Measurements from ENCODE around the gene CCDC40. TPM values are rescaled to one million over a fixed set of nuclear protein-coding genes. Genes with fewer than 3 reads are reported as not detected.

Gene CCDC40
- total and polyA plus RNA-seq, 2 experiments from 2014 or later: 2.4 to 3.0 TPM

DNA sequence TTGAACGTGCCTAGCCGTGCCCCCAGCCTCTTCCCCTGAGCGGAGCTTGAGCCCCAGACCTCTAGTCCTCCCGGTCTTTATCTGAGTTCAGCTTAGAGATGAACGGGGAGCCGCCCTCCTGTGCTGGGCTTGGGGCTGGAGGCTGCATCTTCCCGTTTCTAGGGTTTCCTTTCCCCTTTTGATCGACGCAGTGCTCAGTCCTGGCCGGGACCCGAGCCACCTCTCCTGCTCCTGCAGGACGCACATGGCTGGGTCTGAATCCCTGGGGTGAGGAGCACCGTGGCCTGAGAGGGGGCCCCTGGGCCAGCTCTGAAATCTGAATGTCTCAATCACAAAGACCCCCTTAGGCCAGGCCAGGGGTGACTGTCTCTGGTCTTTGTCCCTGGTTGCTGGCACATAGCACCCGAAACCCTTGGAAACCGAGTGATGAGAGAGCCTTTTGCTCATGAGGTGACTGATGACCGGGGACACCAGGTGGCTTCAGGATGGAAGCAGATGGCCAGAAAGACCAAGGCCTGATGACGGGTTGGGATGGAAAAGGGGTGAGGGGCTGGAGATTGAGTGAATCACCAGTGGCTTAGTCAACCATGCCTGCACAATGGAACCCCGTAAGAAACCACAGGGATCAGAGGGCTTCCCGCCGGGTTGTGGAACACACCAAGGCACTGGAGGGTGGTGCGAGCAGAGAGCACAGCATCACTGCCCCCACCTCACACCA lies 65.7 kb downstream of the CCDC40 start:
- no peak overlapping the region for H3K27ac ChIP-seq
- H3K4me1 ChIP-seq (ENCODE audit: insufficient read depth): peaks cover 5% of the 10 kb centered on the region
- no peaks in the 10 kb centered on the region for H3K27me3 ChIP-seq (replicated peaks; ENCODE audit: insufficient read depth)
- TF ChIP-seq EZH2 (IDR thresholded peaks at IDR 0.05; ENCODE audit: insufficient read depth, poor library complexity, severe bottlenecking) (no peak), EZH2phosphoT487 (IDR thresholded peaks at IDR 0.05; ENCODE audit: insufficient read depth, low read depth) (no peak)
- in situ Hi-C loops (cut with MboI): no loop called here
- no peaks in the 10 kb centered on the region for H3K79me2 ChIP-seq (ENCODE audit: insufficient read depth)
- H3K9me2 ChIP-seq (ENCODE audit: insufficient read depth): no peaks in the 10 kb centered on the region
- peak overlapping the region; percentile 83 for H3K4me2 ChIP-seq (ENCODE audit: unreplicated experiment)
- no peaks in the 10 kb centered on the region for H3K36me3 ChIP-seq (ENCODE audit: low read depth)
- no peaks in the 10 kb centered on the region for H3K9me3 ChIP-seq (ENCODE audit: low read depth)
- no peaks in the 10 kb centered on the region for H4K20me1 ChIP-seq (ENCODE audit: insufficient read depth)
- peak overlapping the region; percentile 87 for H3K4me3 ChIP-seq
- 27 to 30% methylated on average over 21 of the region's 21 CpGs for WGBS, 2 experiments (ENCODE audit: low coverage in 1 of 2, low lambda C conversion rate in 2 of 2, missing lambda C conversion rate in 2 of 2)
- peak overlapping the region; percentile 83 for H3K9ac ChIP-seq
- H3F3A ChIP-seq (ENCODE audit: insufficient read depth): no peaks in the 10 kb centered on the region
- peak overlapping the region; percentile 94 for H2AFZ ChIP-seq
- DNase-seq: peak; percentile 51

DNA sequence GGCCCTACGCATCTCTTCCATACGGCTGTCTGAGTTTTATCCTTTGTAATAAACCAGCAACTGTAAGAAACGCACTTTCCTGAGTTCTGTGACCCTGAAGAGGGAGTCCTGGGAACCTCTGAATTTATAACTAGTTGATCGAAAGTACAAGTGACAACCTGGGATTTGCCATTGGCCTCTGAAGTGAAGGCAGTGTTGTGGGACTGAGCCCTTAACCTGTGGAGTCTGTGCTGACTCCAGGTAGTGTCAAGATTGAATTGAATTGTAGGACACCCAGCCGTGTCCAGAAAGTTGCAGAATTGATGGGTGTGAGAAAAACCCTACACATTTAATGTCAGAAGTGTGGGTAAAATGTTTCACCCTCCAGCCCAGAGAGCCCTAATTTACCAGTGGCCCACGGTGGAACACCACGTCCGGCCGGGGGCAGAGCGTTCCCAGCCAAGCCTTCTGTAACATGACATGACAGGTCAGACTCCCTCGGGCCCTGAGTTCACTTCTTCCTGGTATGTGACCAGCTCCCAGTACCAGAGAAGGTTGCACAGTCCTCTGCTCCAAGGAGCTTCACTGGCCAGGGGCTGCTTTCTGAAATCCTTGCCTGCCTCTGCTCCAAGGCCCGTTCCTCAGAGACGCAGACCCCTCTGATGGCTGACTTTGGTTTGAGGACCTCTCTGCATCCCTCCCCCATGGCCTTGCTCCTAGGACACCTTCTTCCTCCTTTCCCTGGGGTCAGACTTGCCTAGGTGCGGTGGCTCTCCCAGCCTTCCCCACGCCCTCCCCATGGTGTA lies 66.4 kb downstream of the CCDC40 start:
- Histone ChIP-seq H3K36me3 (ENCODE audit: low read depth) (no peaks in the 10 kb centered on the region), H3K79me2 (ENCODE audit: insufficient read depth) (no peaks in the 10 kb centered on the region), H3K4me2 (ENCODE audit: unreplicated experiment) (no peak overlapping the region), H3K4me1 (ENCODE audit: insufficient read depth) (peaks cover 5% of the 10 kb centered on the region), H3K9ac (no peak overlapping the region), H3K9me3 (ENCODE audit: low read depth) (no peaks in the 10 kb centered on the region), H3F3A (ENCODE audit: insufficient read depth) (no peaks in the 10 kb centered on the region), H3K9me2 (ENCODE audit: insufficient read depth) (no peaks in the 10 kb centered on the region), H3K27me3 (replicated peaks; ENCODE audit: insufficient read depth) (no peaks in the 10 kb centered on the region), H3K27ac (no peak overlapping the region), H4K20me1 (ENCODE audit: insufficient read depth) (no peaks in the 10 kb centered on the region), H2AFZ (no peak overlapping the region), H3K4me3 (no peak overlapping the region)
- TF ChIP-seq EZH2 (IDR thresholded peaks at IDR 0.05; ENCODE audit: insufficient read depth, poor library complexity, severe bottlenecking): no peak
- no peak for TF ChIP-seq EZH2phosphoT487 (IDR thresholded peaks at IDR 0.05; ENCODE audit: insufficient read depth, low read depth)
- WGBS, 2 experiments (ENCODE audit: low coverage in 1 of 2, low lambda C conversion rate in 2 of 2, missing lambda C conversion rate in 2 of 2): 84 to 88% methylated on average over 15 of the region's 15 CpGs
- DNase-seq: no peak
- in situ Hi-C loops (cut with MboI): no loop called here

DNA sequence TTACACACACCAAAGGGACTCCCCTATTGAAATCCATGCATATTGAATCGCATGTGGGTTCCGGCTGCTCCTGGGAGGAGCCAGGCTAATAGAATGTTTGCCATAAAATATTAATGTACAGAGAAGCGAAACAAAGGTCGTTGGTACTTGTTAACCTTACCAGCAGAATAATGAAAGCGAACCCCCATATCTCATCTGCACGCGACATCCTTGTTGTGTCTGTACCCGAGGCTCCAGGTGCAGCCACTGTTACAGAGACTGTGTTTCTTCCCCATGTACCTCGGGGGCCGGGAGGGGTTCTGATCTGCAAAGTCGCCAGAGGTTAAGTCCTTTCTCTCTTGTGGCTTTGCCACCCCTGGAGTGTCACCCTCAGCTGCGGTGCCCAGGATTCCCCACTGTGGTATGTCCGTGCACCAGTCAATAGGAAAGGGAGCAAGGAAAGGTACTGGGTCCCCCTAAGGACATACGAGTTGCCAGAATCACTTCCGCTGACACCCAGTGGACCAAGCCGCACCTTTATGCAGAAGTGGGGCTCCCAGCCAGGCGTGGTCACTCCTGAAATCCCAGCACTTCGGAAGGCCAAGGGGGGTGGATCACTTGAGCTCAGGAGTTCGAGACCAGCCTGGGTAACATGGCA lies 67.1 kb downstream of the CCDC40 start:
- H3K4me1 ChIP-seq (ENCODE audit: insufficient read depth): peaks cover 5% of the 10 kb centered on the region
- H3K4me2 ChIP-seq (ENCODE audit: unreplicated experiment): no peak overlapping the region
- 87 to 88% methylated on average over 19 of the region's 19 CpGs for WGBS, 2 experiments (ENCODE audit: low coverage in 1 of 2, low lambda C conversion rate in 2 of 2, missing lambda C conversion rate in 2 of 2)
- in situ Hi-C loops (cut with MboI): no loop called here
- H3K79me2 ChIP-seq (ENCODE audit: insufficient read depth): no peaks in the 10 kb centered on the region
- no peak overlapping the region for H2AFZ ChIP-seq
- TF ChIP-seq EZH2phosphoT487 (IDR thresholded peaks at IDR 0.05; ENCODE audit: insufficient read depth, low read depth) (no peak), EZH2 (IDR thresholded peaks at IDR 0.05; ENCODE audit: insufficient read depth, poor library complexity, severe bottlenecking) (no peak)
- H3K27me3 ChIP-seq (replicated peaks; ENCODE audit: insufficient read depth): no peaks in the 10 kb centered on the region
- H4K20me1 ChIP-seq (ENCODE audit: insufficient read depth): no peaks in the 10 kb centered on the region
- H3K9me2 ChIP-seq (ENCODE audit: insufficient read depth): no peaks in the 10 kb centered on the region
- no peak overlapping the region for H3K27ac ChIP-seq
- no peaks in the 10 kb centered on the region for H3K36me3 ChIP-seq (ENCODE audit: low read depth)
- no peaks in the 10 kb centered on the region for H3F3A ChIP-seq (ENCODE audit: insufficient read depth)
- DNase-seq: no peak
- no peaks in the 10 kb centered on the region for H3K9me3 ChIP-seq (ENCODE audit: low read depth)
- no peak overlapping the region for H3K9ac ChIP-seq
- no peak overlapping the region for H3K4me3 ChIP-seq

DNA sequence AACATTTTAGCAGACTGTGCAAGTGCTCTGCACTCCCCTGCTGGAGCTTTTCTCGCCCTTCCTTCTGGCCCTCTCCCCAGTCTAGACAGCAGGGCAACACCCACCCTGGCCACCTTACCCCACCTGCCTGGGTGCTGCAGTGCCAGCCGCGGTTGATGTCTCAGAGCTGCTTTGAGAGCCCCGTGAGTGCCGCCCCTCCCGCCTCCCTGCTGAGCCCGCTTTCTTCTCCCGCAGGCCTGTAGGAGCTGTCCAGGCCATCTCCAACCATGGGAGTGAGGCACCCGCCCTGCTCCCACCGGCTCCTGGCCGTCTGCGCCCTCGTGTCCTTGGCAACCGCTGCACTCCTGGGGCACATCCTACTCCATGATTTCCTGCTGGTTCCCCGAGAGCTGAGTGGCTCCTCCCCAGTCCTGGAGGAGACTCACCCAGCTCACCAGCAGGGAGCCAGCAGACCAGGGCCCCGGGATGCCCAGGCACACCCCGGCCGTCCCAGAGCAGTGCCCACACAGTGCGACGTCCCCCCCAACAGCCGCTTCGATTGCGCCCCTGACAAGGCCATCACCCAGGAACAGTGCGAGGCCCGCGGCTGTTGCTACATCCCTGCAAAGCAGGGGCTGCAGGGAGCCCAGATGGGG lies 68.0 kb downstream of the CCDC40 start:
- no peak overlapping the region for H3K4me3 ChIP-seq
- DNase-seq: no peak
- no peak overlapping the region for H3K9ac ChIP-seq
- peaks cover 5% of the 10 kb centered on the region for H3K4me1 ChIP-seq (ENCODE audit: insufficient read depth)
- H3K79me2 ChIP-seq (ENCODE audit: insufficient read depth): no peaks in the 10 kb centered on the region
- 88 to 89% methylated on average over 24 to 26 of the region's 26 CpGs for WGBS, 2 experiments (ENCODE audit: low coverage in 1 of 2, low lambda C conversion rate in 2 of 2, missing lambda C conversion rate in 2 of 2)
- no peak overlapping the region for H2AFZ ChIP-seq
- no peaks in the 10 kb centered on the region for H3K27me3 ChIP-seq (replicated peaks; ENCODE audit: insufficient read depth)
- H3K36me3 ChIP-seq (ENCODE audit: low read depth): no peaks in the 10 kb centered on the region
- H3K27ac ChIP-seq: no peak overlapping the region
- H3F3A ChIP-seq (ENCODE audit: insufficient read depth): no peaks in the 10 kb centered on the region
- no peak overlapping the region for H3K4me2 ChIP-seq (ENCODE audit: unreplicated experiment)
- H4K20me1 ChIP-seq (ENCODE audit: insufficient read depth): no peaks in the 10 kb centered on the region
- TF ChIP-seq EZH2 (IDR thresholded peaks at IDR 0.05; ENCODE audit: insufficient read depth, poor library complexity, severe bottlenecking) (no peak), EZH2phosphoT487 (IDR thresholded peaks at IDR 0.05; ENCODE audit: insufficient read depth, low read depth) (no peak)
- in situ Hi-C loops (cut with MboI): no loop called here
- H3K9me2 ChIP-seq (ENCODE audit: insufficient read depth): no peaks in the 10 kb centered on the region
- no peaks in the 10 kb centered on the region for H3K9me3 ChIP-seq (ENCODE audit: low read depth)

Measured in GM23248 (cell line).